ENCODE results near the gene ASB18.

- TF ChIP-seq CTCF (IDR thresholded peaks at IDR 0.05 in 8 of 11, conservative IDR thresholded peaks at IDR 0.05 in 3 of 11) (no peak), POLR2A (IDR thresholded peaks at IDR 0.05) (no peak), POLR2AphosphoS5 (IDR thresholded peaks at IDR 0.05) (no peak)
Observed at GRCh38 chr2:236302555-236302954, 38.3 kb upstream of the ASB18 start.
